Memory B cell (primary cell): Measurements from ENCODE around the gene SLC6A7.

ENCODE experiments used
- ATAC-seq: fragments of 150-1000 bp; cut with Tn5 transposase; 2 replicates; pipeline ENCODE4 v1.10.0; 2021; ENCODE audit warnings: low read depth, mild to moderate bottlenecking, moderate library complexity
- DNase-seq, 2 donors: peaks; one replicate each; pipeline ENCODE4 v3.0.0; 2022; ENCODE audit warnings: low spot score in 2 of 2
- H3K27ac Mint-ChIP-seq: one replicate; pipeline ENCODE4 v1.8.0; 2022; ENCODE audit warnings: mild to moderate bottlenecking, moderate library complexity, mixed read lengths
- H3K27me3 Mint-ChIP-seq: one replicate; pipeline ENCODE4 v1.8.0; 2022; ENCODE audit warnings: mixed read lengths
- H3K36me3 Mint-ChIP-seq: one replicate; pipeline ENCODE4 v1.8.0; 2022; ENCODE audit warnings: mild to moderate bottlenecking, mixed read lengths
- H3K4me1 Mint-ChIP-seq: one replicate; pipeline ENCODE4 v1.8.0; 2022; ENCODE audit warnings: mixed read lengths
- H3K4me3 Mint-ChIP-seq: one replicate; pipeline ENCODE4 v1.8.0; 2022; ENCODE audit warnings: mild to moderate bottlenecking, moderate library complexity, mixed read lengths
- H3K9me3 Mint-ChIP-seq: one replicate; pipeline ENCODE4 v1.8.0; 2022; ENCODE audit warnings: mixed read lengths

SLC6A7 gene

DNA sequence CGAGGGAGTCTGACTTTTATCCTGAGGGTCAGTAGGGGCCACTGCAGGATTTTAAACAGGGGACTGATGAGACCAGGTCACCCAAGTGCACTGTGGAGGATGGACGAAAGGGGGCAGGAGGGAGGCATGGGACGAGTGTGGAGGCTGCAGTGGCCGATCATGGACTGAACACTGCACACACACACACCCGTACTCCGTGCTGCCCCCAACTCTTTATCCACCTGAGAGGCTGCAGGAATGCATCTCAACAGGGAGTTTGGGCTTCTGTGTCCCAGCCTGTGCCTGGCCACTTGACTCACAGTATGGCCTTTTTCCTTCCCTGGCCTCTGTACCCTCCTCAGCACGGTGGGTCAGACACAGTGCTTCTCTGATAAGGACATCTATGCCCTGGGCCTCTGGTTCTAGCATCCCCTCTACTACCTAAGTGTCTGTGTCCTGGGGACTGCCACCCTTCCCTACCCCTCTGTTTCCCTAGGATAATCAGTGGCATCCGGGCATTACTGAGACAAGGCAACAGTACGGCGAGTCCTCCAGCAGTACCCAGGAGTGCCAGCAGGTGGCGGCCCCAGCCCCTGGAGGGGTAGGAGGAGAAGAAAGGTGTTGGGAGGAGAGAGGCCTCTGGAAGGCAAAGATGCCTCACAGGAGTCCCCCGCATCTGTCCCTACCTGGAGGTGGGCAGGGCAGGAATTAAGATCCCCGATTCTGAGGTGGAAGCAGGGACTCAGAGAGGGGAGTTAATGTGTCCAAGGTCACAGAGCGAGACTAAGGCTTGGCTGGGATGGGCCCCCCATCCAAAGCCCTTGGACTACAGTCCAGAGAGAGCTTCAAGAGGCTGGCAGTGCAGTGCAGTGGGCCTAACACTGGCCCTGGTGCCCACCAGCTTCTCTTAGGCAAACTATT is 28.4 kb upstream of the SLC6A7 start:
- peak; percentile 82 for ATAC-seq
- no peak overlapping the region for H3K27ac Mint-ChIP-seq
- H3K9me3 Mint-ChIP-seq = no peaks in the 10 kb centered on the region

DNA sequence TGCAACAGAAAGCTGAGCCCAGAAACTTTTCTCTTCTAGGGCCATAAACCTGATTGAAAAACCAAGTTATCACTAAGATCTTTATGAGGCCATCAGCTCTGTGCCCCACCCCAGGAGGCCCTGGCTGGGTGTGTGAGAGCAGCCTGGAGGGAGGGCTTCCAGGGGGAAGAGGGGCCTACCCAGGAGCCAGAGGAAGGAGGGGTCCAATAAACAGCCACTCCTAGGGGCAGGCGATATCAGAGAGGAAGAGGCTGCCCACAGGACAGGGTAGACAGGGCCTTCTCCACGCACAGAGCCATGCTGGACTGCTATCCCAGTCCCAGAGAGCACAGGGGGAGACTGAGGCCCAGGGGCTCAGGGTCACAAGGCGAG is 27.7 kb upstream of the SLC6A7 start:
- ATAC-seq (no peak), DNase-seq (no peak)
- no peaks in the 10 kb centered on the region for H3K9me3 Mint-ChIP-seq
- H3K4me1 Mint-ChIP-seq = peaks cover 13% of the 10 kb centered on the region
- no peak overlapping the region for H3K4me3 Mint-ChIP-seq
- H3K36me3 Mint-ChIP-seq = no peaks in the 10 kb centered on the region
- H3K27ac Mint-ChIP-seq = no peak overlapping the region
- H3K27me3 Mint-ChIP-seq = peaks cover 2% of the 10 kb centered on the region

More for the DNA sequence above, 28.4 kb upstream of the SLC6A7 start:
- H3K36me3 Mint-ChIP-seq = no peaks in the 10 kb centered on the region
- no peak overlapping the region for H3K4me3 Mint-ChIP-seq
- peak; percentile 75 to 85 for DNase-seq
- peaks cover 13% of the 10 kb centered on the region for H3K4me1 Mint-ChIP-seq
- H3K27me3 Mint-ChIP-seq = peaks cover 2% of the 10 kb centered on the region

DNA sequence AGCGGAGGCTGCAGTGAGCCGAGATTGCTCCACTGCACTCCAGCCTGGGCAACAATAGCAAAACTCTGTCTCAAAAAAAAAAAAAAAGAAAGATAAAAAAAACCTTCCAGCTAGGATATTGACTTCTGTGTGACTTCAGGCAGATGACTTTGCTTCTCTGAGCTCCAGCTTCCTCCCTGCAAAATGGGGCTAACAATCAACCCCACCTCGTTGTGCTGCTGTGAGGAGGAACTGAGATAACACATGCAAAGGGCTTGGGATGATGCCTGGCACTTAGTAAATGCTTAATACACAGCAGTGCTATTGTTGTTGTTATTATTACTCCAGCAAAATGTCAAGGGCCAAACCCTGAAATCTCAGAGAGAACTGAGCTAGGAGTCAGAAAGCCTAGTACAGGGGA is 26.8 kb upstream of the SLC6A7 start:
- H3K27me3 Mint-ChIP-seq = peaks cover 5% of the 10 kb centered on the region
- H3K4me3 Mint-ChIP-seq = no peak overlapping the region
- H3K27ac Mint-ChIP-seq = no peak overlapping the region
- no peaks in the 10 kb centered on the region for H3K36me3 Mint-ChIP-seq
- no peaks in the 10 kb centered on the region for H3K9me3 Mint-ChIP-seq
- peaks cover 15% of the 10 kb centered on the region for H3K4me1 Mint-ChIP-seq
- DNase-seq = no peak
- ATAC-seq = no peak

DNA sequence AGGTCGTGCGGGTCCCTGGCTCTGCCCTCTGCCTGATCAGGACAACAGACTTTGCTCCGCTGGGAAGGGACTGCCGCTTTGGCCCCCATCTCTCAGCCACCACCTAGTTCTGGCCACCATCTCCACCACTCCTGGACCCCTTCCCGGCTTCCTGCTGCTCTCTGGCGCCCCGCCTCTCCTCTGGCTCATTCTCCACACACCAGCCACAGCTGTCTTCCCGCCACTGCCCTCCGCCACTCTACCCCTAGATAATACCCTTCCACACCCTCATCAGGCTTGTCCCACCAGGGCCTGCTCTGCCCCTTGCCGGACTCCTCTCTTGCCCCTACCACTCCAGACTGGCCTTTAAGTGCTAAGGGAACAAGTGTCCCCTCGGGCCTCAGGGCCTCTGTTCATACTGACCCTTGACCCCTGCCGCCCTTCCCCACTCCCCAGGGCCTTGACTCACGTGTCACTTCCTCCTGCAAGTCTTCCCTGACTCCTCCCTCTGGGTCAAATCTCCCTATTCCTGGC is 26.3 kb upstream of the SLC6A7 start:
- Mint-ChIP-seq H3K4me1 (peaks cover 15% of the 10 kb centered on the region), H3K27ac (no peak overlapping the region), H3K27me3 (peaks cover 11% of the 10 kb centered on the region), H3K4me3 (no peak overlapping the region), H3K9me3 (no peaks in the 10 kb centered on the region), H3K36me3 (no peaks in the 10 kb centered on the region)
- DNase-seq = no peak
- no peak for ATAC-seq

DNA sequence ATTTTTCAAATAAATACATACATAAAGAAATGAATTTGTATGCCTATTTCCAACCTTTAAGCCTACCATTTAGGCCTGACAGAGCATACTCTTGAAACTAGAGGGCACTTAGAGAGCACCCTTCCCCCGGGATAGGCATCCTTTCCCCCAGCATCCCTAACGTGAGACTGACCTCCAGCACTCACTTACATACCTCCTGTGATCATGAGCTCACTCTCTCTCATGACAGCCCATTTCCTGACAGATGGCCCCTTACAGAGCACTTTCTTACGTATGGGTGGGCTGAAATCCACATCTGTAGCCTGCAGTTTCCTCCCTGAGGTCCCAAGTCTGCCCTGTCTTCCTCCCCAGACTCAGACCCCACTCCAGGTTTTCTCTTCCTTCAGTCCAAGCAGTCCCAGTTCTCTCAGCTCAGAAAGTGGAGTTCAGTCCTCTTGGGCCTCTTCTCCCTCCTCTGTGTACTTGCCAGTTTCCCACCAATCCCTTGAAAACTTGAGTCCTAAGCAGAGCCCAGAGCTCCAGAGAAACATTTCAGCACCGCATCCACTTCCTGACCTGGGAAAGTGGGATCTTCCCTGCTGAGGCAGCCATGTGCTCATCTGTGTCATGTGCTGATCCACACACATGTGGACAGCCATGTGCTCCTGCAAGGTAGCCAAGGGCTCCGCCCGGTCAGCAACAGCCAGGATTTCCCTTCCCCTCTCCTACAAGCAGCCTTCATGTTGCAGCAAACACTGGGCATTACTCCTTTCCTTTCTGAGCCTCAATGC is 25.5 kb upstream of the SLC6A7 start:
- H3K4me3 Mint-ChIP-seq = no peak overlapping the region
- H3K9me3 Mint-ChIP-seq = no peaks in the 10 kb centered on the region
- H3K27me3 Mint-ChIP-seq = peaks cover 13% of the 10 kb centered on the region
- ATAC-seq (no peak), DNase-seq (no peak)
- no peaks in the 10 kb centered on the region for H3K36me3 Mint-ChIP-seq
- no peak overlapping the region for H3K27ac Mint-ChIP-seq
- H3K4me1 Mint-ChIP-seq = peaks cover 15% of the 10 kb centered on the region

DNA sequence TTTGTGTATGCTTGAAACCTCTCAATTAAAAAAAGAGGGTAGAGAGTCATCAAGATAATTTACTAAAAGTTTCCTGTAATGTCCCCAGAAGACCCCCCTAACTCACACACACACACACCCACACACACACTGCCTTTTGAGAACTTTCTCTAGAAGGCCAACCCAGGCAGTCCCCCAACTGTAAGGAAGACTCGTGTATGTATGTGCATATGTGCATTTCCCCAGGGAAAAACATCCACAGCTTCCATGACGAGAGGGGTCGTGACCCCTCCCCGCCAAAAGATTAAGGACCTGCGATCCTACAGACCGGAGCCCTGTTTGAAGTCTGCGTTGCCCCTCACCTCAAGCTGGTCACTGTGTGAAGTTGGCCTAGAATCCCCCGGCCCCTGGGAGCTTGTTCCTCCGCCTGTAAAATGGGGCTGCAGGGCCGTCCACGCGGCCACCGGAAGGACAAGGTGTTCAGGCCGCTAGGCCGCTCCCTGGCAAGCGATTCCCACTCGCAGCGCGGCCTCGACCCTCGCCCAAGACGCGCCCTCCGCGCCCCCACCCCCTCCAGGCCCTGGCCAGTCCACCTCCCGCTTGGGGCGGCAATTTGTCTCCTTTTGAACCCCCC is 23.7 kb upstream of the SLC6A7 start:
- Mint-ChIP-seq H3K36me3 (no peaks in the 10 kb centered on the region), H3K9me3 (no peaks in the 10 kb centered on the region), H3K4me1 (peaks cover 11% of the 10 kb centered on the region), H3K4me3 (no peak overlapping the region), H3K27ac (no peak overlapping the region), H3K27me3 (peaks cover 19% of the 10 kb centered on the region)
- DNase-seq = no peak
- no peak for ATAC-seq

DNA sequence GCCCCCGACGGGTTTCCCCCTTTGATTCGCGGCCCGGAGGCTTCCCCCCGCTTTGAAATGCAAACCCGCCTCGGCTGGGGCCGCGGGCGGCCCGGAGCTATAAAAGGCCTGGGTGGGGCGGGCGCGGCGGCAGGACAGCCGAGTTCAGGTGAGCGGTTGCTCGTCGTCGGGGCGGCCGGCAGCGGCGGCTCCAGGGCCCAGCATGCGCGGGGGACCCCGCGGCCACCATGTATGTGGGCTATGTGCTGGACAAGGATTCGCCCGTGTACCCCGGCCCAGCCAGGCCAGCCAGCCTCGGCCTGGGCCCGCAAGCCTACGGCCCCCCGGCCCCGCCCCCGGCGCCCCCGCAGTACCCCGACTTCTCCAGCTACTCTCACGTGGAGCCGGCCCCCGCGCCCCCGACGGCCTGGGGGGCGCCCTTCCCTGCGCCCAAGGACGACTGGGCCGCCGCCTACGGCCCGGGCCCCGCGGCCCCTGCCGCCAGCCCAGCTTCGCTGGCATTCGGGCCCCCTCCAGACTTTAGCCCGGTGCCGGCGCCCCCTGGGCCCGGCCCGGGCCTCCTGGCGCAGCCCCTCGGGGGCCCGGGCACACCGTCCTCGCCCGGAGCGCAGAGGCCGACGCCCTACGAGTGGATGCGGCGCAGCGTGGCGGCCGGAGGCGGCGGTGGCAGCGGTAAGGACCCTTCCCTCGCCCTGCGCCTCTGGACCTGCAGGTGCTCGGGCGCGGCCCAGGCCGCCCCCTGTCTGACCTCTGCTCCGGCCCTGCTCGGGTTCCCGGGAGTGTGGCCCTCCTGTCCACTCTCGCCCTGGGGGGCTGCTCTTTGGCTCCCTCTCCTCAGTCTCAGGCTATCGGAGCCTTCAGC is 23.0 kb upstream of the SLC6A7 start, which contains the start of gene CDX1:
Gene CDX1 (plus strand): TSS at position 129 of the 862 bp plus-strand sequence. CDS start 99 bp downstream, at position 228.
- no peak for ATAC-seq
- peaks cover 21% of the 10 kb centered on the region for H3K27me3 Mint-ChIP-seq
- no peak within 1 kb of the TSS for H3K4me3 Mint-ChIP-seq
- no peak within 1 kb of the TSS for H3K27ac Mint-ChIP-seq
- H3K9me3 Mint-ChIP-seq = no peaks in the 10 kb centered on the region
- no peaks in the 10 kb centered on the region for H3K36me3 Mint-ChIP-seq
- peaks cover 7% of the 10 kb centered on the region for H3K4me1 Mint-ChIP-seq
- no peak for DNase-seq

DNA sequence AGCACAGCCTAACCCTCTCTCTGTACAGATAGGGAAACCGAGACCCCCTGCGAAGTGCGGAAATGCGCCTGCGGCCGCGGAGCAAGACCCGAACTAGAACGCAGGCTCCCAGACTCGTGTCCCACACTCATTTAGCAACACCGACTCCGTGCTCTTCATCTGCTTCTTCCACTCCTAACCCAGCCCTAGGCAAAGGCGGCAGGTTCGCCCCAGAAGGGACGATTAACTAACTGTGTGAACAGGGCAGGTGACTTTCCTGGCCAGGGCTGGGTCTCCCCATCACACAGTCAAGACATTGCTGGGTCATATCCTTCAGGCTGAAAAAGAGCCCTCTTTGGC is 22.4 kb upstream of the SLC6A7 start:
- DNase-seq = no peak
- H3K9me3 Mint-ChIP-seq = no peaks in the 10 kb centered on the region
- no peak overlapping the region for H3K27ac Mint-ChIP-seq
- H3K36me3 Mint-ChIP-seq = no peaks in the 10 kb centered on the region
- ATAC-seq = no peak
- H3K4me3 Mint-ChIP-seq = no peak overlapping the region
- peaks cover 25% of the 10 kb centered on the region for H3K27me3 Mint-ChIP-seq
- H3K4me1 Mint-ChIP-seq = peaks cover 6% of the 10 kb centered on the region

DNA sequence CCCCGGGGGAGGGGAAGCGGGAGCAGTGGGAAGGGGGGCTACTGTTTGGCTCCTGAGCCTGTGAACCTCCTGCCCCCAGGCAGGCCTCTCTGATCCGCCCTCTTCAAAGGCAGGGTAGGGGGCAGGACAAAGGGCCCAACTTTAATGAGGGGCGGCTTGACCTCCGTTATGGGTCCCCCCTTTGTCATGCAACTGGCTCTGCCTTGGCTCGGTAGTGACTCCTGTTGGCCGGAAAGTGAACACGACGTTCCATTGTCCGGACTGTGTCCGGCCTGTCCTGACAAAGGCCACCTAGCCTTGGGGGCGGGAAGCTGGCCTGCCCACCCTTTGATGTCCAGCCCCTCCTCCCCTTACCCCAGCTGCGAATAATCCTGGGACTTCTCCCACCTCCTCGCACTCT is 22.0 kb upstream of the SLC6A7 start:
- no peak overlapping the region for H3K4me3 Mint-ChIP-seq
- H3K36me3 Mint-ChIP-seq = no peaks in the 10 kb centered on the region
- no peak for ATAC-seq
- peaks cover 25% of the 10 kb centered on the region for H3K27me3 Mint-ChIP-seq
- no peak for DNase-seq
- peaks cover 4% of the 10 kb centered on the region for H3K4me1 Mint-ChIP-seq
- no peak overlapping the region for H3K27ac Mint-ChIP-seq
- H3K9me3 Mint-ChIP-seq = no peaks in the 10 kb centered on the region

DNA sequence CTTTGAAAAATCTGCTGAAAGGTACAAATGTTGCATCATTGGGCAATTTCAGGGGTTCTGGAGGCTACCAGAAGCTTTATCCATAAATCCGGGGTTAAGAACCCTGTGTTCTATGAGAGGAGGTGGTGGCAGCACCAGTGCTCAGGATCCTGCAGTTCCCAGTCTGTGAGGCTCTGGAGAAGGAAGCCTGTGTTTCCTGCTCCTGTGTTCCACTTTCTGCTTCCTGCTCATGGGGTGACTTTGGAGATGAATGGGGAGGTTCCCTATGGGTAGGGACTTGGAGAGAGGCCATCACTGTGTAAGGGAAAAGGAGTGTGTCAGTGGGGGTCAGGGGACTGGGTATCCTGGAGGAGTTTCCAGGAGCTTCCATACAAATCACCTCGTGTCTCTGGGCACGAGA is 21.0 kb upstream of the SLC6A7 start:
- ATAC-seq = no peak
- H3K4me1 Mint-ChIP-seq = peaks cover 2% of the 10 kb centered on the region
- no peak overlapping the region for H3K4me3 Mint-ChIP-seq
- no peak for DNase-seq
- no peaks in the 10 kb centered on the region for H3K9me3 Mint-ChIP-seq
- H3K27ac Mint-ChIP-seq = no peak overlapping the region
- no peaks in the 10 kb centered on the region for H3K36me3 Mint-ChIP-seq
- peaks cover 28% of the 10 kb centered on the region for H3K27me3 Mint-ChIP-seq

DNA sequence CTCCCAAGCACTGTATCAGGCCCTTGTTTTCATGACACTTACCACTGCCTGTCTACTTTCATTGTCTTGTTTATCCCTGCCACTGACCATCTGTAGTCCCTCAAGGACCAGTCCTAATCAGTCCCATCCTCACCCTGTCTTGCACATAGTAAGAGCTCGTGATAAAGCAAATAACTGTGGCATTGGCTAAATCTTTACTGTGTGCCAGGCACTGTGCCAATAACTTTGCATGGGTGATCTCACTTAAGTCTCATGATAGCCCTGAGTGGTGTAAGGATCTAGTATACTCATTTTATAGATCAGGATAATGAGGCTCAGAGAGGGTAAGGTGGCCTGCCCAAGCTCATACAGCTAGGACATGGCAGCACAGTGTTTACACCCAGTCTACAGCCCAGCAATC is 17.7 kb upstream of the SLC6A7 start:
- Mint-ChIP-seq H3K9me3 (no peaks in the 10 kb centered on the region), H3K27ac (no peak overlapping the region), H3K36me3 (no peaks in the 10 kb centered on the region), H3K4me3 (no peak overlapping the region), H3K27me3 (peaks cover 30% of the 10 kb centered on the region), H3K4me1 (peaks cover 2% of the 10 kb centered on the region)
- DNase-seq (no peak), ATAC-seq (no peak)

DNA sequence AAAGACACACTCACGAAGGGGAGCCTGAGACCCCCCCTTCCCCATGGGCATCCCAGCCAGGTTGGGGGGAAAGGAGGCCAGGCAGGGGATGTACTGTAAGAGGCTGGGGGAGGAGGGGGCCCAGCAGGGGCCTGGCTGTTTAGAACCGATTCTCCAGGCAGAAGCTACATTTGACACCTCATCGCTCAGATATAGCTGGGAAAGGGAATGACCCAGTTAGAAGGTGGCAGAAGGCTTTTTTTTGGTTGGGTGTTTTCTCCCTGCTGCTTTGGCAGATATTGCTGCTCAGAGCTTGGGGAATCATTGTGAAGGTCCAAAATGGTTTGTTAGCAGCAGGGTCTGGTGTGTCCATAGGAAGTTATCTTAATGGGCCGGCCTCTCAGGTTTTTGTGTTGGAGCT is 17.3 kb upstream of the SLC6A7 start:
- peaks cover 27% of the 10 kb centered on the region for H3K27me3 Mint-ChIP-seq
- no peak overlapping the region for H3K27ac Mint-ChIP-seq
- DNase-seq (no peak), ATAC-seq (no peak)
- no peak overlapping the region for H3K4me3 Mint-ChIP-seq
- H3K9me3 Mint-ChIP-seq = no peaks in the 10 kb centered on the region
- no peaks in the 10 kb centered on the region for H3K36me3 Mint-ChIP-seq
- peaks cover under 1% of the 10 kb centered on the region for H3K4me1 Mint-ChIP-seq

DNA sequence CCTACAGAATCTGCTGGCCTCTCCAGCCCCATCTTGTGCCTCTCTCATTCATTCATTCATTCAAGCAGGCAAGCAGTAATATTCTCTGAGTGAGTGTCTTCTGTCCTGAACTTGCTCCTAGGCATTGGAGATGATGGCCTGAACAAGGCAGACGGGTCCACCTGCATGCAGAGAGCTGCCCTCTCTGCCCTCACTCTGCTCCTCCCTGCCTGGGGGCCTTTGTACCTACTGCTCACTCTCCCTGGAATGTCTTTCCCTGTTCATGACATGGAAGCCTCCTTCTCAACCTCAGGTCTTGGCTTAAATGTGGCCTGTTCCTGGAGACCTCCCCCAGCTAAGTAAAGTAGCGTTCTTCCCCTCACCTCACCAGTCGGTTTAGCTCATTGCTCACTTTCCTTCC is 16.7 kb upstream of the SLC6A7 start:
- ATAC-seq (no peak), DNase-seq (no peak)
- Mint-ChIP-seq H3K9me3 (no peaks in the 10 kb centered on the region), H3K36me3 (no peaks in the 10 kb centered on the region), H3K4me1 (no peaks in the 10 kb centered on the region), H3K27me3 (peaks cover 23% of the 10 kb centered on the region), H3K4me3 (no peak overlapping the region), H3K27ac (no peak overlapping the region)
